OCI-LY3 (cell line): Measurements from ENCODE around the gene GABPA.

Experiments
- EZH2phosphoT487 ChIP-seq: fragments of 200-600 bp; shearing (Covaris generic); IDR thresholded peaks from 2 replicates; pipeline ENCODE4 v1.6.1; 2018; ENCODE audit warnings: antibody characterized with exemption, mixed run types, low read depth
- TF ChIP-seq, protein P1 (sequence below): fragments of 200-600, 300-600 bp; sonication (generic); IDR thresholded peaks from 2 replicates; pipeline ENCODE4 v1.5.1; 2014; ENCODE audit warnings: antibody characterized with exemption, low read length, low read depth

GRCh38 chr21:25818551-25818950, 83.8 kb downstream of the GABPA start:
- TF ChIP-seq, protein P1, sequence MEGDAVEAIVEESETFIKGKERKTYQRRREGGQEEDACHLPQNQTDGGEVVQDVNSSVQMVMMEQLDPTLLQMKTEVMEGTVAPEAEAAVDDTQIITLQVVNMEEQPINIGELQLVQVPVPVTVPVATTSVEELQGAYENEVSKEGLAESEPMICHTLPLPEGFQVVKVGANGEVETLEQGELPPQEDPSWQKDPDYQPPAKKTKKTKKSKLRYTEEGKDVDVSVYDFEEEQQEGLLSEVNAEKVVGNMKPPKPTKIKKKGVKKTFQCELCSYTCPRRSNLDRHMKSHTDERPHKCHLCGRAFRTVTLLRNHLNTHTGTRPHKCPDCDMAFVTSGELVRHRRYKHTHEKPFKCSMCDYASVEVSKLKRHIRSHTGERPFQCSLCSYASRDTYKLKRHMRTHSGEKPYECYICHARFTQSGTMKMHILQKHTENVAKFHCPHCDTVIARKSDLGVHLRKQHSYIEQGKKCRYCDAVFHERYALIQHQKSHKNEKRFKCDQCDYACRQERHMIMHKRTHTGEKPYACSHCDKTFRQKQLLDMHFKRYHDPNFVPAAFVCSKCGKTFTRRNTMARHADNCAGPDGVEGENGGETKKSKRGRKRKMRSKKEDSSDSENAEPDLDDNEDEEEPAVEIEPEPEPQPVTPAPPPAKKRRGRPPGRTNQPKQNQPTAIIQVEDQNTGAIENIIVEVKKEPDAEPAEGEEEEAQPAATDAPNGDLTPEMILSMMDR = no peak
- TF ChIP-seq EZH2phosphoT487 = no peak
